ENCODE measurements around the gene NAPSA.
"Not testable (repeated sequence)": the region's sequence is repeated elsewhere in the genome, so short reads cannot be mapped to it uniquely, and the experiment has no call there.

NAPSA gene

DNA sequence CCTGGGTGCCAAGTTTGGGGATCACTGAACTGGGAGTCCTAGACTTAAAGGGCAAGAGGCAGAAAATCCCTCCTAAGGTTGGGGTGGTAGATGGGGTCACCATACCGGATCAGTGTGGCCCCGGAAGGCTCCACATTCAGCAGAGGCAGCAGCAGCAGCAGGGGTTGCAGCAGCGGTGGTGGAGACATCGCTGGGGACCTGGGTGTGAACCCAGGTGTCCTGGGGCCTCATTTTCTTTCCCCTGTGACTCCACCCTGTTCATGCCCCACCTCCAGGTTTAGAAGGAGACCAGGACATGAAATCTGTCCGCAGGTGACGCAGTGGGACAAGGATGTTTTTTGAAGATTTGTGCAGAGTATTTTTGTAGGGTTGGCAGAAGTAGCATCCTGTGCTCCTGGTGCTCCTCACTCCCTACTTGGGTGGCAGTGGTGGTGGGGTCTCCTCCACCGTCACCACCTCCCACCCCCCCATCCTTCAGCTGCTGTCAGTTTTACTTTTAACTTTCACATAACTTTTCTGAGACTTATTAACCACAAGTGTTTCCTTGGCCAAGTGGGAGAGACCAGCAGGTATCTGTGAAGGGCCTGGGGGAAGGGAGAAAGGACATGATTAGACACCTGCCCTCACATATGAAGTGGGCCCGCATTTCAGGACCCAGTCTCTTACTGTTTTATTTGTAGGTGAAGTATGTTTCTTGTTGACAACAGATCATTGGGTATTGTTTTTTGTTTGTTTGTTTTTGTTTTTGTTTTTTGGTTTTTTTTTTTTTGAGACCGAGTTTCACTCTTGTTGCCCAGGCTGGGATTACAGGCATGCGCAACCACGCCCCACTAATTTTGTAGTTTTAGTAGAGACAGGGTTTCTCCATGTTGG, at the start of gene NAPSA:
NAPSA (minus strand) TSS at position 206 of the 873 bp plus-strand sequence; CDS start at position 188, 18 bp downstream.
- no peak for DNase-seq

DNA sequence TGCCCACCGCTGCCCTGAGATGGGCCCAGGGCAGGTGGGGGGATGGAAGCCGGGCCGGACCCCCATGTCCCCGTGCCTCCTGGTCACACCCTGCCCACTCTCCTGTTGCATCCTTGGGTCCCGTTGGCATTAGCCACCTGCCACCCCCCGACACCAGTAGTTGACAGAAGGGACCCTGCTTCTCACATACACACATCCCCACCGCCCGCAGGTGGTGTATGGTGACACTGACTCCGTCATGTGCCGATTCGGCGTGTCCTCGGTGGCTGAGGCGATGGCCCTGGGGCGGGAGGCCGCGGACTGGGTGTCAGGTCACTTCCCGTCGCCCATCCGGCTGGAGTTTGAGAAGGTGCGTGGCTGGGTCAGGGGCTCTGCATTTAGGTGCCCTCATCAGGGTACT, 48.1 kb upstream of the NAPSA start:
- DNase-seq = no peak

DNA sequence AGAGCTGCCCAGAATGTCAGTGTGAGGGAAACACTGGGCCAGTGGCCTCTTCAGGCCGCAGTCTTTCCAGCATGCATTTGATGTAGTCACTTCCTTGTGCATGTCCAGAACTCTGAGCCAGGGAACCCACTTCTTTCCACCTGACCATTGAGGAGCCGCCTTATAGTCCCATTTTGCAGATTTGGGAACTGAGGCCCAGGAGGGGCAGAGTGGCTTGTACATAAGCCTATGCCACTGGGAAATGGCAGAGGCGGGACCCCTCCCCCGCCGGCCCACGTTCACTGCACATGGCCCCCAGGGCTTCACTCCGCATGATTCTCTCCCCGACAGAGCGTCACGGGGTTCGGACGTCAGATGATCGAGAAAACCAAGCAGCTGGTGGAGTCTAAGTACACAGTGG, 47.7 kb upstream of the NAPSA start:
- no peak for DNase-seq

DNA sequence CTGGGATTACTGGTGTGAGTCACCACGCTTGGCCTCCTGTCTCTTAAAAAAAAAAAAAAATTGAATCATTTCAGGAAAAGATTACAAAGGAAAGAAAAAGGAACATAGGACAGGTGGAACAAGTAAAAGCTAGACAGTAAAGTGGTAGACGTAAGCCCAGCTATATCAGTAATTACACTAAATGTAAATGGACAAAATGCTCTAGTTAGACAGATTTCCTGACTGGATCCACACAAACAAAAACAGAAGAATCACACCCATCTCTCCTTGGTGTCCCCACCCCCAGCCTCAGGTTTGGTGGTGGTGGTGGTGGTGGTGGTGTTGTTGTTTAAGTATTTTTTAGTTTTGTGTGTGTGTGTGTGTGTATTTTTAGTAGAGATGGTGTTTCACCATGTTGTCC, 47.0 kb upstream of the NAPSA start:
- no peak for DNase-seq

DNA sequence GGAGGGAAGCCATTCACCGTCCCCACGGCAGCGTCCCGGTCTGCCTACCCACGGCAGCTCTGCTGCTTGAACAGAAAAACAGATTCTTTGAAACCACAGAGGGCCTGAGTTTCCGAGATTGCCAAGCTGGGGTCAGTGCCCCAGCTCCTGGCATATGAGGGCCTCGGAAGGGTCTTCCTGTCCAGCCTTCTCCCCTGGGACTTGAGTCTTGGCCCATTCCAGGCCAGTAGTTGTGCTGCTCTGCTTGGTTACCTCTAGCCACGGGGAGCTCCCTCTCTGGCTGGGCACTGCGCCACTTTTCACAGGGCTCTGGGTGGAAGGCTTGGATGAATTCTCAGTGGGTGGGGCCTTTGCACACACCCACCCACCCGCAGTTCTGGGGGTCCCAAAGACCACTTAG, 44.7 kb upstream of the NAPSA start:
- DNase-seq = no peak

DNA sequence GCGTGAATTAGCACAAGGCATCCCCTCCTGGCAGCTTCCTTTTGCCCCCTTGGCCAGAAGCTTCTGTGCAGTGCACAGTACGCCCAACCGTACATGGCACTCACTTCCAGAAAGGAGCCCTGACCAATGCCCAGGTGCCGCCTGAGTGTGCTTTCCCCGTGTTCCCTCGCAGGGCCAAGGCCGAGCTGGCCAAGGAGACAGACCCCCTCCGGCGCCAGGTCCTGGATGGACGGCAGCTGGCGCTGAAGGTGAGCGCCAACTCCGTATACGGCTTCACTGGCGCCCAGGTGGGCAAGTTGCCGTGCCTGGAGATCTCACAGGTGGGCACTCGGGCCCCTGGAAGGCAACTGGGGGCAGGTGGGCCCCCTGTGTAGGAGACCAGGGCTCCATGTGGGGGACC, 43.9 kb upstream of the NAPSA start:
- DNase-seq = no peak

DNA sequence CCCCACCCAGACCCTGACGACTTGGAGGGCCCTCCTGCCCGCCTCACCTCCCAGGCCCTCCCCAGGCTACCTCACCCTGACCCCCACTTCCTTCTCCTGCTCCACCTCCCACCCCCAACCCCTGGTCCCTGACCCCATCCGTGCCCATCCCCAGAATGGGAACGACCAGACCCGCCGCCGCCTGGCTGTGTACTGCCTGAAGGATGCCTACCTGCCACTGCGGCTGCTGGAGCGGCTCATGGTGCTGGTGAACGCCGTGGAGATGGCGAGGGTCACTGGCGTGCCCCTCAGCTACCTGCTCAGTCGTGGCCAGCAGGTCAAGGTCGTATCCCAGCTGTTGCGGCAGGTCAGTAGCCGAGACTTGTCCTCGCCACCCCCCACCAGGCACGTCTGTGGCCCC, 41.4 kb upstream of the NAPSA start:
- DNase-seq = no peak

DNA sequence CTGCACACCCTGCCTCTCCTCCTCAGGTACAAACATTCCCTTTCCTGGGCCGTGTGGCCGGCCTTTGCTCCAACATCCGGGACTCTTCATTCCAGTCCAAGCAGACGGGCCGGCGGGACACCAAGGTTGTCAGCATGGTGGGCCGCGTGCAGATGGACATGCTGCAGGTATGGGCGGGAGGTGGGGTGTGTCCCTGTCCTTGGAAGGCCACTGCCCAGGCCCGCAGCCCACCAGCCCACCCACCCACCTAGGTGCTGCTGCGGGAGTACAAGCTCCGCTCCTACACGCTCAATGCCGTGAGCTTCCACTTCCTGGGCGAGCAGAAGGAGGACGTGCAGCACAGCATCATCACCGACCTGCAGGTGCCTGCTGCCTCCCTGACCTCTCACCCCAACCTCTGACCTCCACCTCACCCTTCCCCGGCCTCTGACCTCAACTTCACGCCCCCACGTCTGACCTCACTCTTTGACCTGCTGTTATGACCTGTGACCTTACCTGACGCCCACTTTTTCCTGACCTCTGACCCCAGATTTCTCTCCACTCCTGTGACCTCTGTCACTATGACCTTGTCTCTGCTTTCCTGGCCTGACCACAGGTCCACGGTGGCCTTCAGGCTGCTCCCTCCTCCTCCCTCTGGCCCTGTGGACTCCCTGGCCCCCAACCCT, 40.8 kb upstream of the NAPSA start:
- no peak for DNase-seq

DNA sequence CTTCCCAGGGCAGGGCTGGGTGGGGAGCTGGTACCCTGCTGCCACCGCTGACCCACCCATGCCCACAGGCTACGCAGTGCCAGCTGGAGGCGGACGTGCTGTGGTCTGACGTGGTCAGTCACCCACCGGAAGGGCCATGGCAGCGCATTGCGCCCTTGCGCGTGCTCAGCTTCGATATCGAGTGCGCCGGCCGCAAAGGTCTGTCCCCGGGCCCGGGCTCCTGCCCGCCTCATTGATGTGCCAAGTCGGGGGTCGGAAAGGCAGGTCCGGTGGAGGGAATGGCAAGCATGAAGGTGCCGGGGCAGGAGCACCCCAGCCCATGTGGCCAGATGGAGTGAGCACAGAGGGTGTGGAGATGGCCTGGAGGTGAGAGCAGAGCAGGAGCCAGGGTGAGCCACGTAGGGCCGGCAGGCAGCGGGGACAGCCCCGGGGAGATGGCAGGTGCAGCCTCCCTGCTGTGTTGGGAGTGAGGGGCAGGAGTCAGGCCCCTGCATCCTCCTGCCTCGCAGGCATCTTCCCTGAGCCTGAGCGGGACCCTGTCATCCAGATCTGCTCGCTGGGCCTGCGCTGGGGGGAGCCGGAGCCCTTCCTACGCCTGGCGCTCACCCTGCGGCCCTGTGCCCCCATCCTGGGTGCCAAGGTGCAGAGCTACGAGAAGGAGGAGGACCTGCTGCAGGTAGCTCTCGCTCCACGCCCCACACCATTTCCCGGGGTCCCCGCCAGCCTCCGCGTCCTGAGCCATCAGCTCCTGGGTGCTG, 37.3 kb upstream of the NAPSA start:
- no peak for DNase-seq

DNA sequence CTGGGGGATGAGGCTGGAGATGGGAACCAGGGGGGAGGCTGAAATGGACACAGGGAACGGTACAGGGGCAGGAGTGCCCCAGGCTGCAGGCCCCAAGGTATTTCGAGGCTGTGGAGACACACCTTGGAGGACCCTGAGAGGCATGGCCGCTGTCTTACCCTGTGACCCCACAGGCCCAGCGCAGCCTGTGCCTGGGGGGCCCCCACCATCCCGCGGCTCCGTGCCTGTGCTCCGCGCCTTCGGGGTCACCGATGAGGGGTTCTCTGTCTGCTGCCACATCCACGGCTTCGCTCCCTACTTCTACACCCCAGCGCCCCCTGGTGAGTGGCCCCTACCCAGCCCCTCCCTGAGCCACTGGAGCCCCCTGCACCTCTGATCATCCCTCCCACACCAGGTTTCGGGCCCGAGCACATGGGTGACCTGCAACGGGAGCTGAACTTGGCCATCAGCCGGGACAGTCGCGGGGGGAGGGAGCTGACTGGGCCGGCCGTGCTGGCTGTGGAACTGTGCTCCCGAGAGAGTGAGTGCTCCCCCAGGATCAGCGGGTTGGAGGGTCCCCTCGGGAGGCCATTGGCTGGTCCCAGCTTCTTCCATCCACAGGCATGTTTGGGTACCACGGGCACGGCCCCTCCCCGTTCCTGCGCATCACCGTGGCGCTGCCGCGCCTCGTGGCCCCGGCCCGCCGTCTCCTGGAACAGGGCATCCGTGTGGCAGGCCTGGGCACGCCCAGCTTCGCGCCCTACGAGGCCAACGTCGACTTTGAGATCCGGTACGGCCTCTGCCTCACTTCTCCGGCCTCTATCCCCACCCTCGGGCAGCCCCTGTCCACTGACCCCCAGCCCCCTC, 36.4 kb upstream of the NAPSA start:
- DNase-seq = no peak

DNA sequence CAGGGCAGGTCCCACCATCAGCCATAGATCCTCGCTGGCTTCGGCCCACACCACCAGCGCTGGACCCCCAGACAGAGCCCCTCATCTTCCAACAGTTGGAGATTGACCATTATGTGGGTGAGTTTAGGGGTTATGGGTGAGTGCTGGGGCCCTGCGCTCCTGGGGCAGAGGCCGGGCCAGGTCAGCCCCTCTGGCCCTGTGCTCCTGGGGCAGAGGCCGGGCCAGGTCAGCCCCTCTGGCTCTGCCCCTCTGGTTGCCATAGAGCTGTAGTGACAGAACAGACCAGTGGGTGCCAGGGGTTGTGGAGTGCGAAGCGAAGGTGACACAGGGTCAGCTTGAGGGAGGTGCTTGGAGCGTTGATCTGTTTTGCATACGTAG, 33.9 kb upstream of the NAPSA start:
- DNase-seq = no peak

DNA sequence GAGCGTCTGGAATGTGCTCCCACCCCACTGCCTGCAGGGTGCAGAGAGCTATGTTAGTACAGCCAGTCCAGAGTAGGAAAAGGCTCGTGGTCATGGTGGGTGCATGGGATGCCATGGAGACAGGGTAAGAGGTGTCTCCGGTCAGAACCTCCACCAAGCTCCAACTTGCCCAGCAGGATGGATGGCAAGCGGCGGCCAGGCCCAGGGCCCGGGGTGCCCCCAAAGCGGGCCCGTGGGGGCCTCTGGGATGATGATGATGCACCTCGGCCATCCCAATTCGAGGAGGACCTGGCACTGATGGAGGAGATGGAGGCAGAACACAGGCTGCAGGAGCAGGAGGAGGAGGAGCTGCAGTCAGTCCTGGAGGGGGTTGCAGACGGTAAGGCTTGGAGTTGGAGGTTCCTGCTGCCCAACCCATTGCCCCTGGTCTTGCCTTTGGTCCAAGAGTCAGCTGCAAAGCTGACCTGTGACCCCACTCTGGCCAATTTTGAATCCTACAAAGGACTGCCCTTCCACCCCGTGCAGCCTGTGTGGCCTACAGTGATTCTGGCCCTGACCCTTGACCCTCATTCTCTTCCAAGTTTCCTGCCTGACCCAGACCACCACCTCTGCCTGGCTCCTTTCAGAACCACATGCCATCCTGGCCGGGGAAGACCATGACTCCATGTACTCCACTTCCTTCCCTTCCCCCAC, 33.4 kb upstream of the NAPSA start:
- DNase-seq = no peak

DNA sequence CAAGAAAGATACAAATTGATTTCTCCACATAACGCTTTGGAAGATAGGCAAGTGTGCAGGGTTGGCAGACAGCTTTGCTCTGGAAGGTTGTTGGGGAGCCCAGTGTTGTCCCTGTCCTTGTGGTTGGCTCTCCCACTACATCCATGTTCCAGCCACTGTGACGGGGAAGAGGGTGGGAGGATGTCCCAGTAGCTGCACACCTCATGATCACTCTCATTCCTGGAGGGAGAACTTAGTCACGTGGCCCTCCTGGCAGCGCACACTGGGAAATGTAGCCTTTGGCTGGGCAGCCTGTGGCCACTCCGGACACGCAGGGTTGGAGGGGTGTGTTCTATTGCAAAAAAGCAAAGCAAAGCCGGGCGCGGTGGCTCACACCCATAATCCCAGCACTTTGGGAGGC, 28.6 kb upstream of the NAPSA start:
- no peak for DNase-seq

DNA sequence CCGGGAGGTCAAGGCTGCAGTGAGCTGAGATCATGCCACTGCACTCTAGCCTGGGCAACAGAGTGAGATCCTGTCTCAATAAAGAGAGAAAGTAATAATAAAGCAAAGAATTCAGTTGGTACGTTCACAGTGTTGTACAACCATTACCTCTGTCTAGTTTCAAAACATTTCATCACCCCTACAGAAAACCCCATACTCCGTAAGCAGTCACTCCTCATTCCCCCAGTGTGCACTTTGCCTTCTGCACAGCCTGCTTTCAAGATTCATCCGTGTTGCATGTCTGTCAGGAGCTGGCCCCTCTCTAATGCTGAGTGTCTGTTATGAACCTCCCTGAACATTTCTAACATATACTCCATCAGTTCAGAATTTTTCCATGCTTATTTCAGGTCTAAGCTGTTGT, 28.1 kb upstream of the NAPSA start:
- no peak for DNase-seq

DNA sequence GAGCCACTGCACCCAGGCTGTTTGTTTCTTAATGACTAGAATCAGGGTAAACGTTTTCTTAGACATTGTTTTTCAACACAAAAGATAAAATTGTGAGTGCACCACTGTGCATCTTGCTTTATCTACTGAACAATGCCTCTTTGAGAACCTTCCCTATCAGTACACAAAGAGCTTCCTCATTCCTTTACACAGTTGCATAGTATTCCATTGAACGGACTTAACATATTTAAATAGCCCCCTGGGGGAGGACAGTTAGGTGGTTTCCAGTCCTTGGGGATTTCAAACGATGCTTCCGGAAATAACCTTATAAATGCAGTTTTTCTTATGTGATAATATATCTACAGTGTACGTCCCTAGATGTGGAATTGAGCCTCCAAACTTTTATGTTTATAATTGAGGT, 27.3 kb upstream of the NAPSA start:
- DNase-seq = no peak

DNA sequence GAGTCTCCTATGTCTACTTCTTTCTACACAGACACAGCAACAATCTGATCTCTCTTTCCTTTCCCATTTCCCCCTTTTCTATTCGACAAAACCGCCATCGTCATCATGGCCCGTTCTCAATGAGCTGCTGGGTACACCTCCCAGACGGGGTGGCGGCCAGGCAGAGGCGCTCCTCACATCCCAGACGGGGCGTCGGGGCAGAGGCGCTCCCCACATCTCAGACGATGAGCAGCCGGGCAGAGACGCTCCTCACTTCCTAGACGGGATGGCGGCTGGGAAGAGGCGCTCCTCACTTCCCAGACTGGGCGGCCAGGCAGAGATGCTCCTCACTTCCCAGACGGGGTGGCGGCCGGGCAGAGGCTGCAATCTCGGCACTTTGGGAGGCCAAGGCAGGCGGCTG, 25.5 kb upstream of the NAPSA start:
- DNase-seq = not testable (repeated sequence)

DNA sequence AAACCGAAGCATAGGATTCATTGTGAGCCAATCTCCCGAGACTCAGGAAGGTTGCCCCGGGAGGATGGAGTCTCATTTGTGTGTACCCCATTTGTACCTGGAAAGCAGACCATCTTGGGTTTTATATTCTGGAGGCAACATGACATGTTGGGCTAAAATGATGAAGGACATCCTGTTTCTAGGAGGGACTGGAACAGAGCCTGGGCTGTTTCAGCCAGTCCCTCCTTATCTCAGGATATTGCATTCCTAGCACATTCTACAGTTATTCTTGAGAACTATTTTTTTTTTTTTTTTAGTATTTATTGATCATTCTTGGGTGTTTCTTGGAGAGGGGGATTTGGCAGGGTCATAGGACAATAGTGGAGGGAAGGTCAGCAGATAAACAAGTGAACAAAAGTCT, 24.9 kb upstream of the NAPSA start:
- DNase-seq = not testable (repeated sequence)

DNA sequence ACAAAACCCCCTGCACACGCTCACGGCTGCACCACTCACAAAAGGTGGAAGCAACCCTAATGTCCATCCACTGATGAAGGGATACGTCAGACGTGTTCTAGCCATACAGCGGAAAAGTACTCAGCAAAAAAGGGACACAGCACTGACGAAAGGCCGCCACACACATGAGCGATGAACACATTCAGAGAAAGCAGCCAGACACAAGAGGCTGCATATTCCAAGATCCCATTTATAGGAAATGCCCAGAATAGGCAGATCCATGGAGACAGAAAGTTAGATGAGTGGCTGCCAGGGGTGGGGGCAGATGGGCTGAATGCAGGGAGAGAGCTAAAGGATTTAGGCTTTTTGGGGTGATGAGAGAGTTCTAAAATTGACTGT, 22.4 kb upstream of the NAPSA start:
- no peak for DNase-seq

DNA sequence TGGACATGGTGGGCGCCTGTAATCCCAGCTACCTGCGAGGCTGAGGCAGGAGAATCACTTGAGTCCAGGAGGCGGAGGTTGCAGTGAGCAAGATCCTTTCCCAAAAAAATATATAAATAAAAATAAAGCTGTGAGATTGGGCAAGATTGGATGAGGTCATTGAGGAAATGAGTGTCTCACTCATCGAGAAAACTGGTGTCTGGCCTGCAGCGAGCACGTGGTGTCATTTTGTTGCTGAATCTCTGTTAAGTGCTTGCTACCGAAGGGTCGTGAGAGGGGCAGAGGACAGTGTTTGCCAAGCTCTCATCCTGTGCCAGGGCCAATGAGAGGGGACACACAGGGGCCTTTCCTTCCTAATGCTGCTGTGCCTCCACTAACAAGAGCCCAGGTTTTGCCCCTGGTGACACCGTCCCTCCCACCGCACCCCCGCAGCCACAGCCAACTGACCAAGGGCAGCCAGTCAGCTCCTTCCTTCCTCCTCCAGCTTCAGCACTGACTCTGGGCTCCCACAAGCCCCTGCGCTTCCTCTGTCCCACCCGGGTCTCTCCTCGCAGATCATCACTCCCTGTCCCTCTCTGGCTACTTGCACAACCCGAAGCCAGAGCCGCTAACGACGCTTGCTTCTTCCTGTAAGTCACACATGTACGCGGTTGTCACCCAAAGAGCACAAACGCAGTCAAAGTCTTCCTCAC, 21.9 kb upstream of the NAPSA start:
- no peak for DNase-seq

DNA sequence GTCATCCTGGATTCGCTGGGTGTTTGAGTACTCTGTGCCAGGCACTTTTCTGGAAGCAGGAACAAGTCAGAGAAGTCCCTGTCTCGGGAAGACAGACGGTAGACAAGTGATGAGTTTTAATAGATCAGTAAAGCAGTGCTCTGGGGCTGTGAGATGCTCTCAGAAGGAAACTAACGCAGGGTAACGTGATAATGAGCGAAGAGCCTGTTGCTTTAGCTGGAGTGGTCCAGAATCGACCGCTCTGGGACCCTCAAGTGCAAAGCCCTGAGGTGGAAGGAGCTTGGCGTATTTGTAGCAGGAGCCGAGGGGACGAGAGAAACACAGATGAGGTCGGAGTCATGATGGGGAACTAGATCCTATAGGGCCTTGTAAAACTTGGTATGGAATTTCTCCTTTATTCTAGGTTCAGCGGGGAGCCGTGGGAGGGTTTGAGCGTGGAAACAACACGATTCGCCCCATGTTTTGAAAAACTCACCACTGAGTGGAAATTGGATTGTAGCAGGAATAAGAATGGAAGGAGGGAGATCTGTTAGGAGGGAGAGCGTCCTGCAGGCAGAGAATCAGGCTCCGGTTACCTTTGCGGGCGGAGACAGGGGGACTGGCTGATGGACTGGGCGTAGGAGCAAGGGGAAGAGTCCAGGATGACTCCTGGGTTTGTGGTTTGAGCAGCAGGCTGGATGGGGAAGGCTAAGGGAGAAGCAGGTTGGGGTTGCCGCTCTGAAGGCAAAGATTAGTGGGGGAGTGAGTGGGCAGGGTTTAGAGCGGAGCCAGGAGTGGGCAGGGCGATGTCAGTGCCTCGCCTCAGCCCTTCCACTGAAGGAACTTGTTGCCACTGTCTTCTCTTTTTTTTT, 19.5 kb upstream of the NAPSA start:
- no peak for DNase-seq

Data from activated CD8-positive, alpha-beta memory T cell treated with anti-CD3 and anti-CD28 coated beads, Interleukin-2, amount 50 U/mL, for 4 hours (primary cell).